Left renal cortex interstitium (tissue), 4 donors: Measurements from ENCODE around the gene NENF. TPM values are rescaled to one million over a fixed set of nuclear protein-coding genes. Genes with fewer than 3 reads are reported as not detected.

ENCODE experiments used
- polyA plus RNA-seq, 4 donors: library from polyadenylated mRNA; unstranded; fragments of 120-200 nt; gene quantifications; one replicate each; pipeline ENCODE4 v1.2.1, GENCODE V29; 2013; ENCODE audit not compliant: insufficient read length in 4 of 4

Gene NENF
- polyA plus RNA-seq, 4 donors, result 29.9 to 57.4 (median 41.5) TPM

Other genes with a start within 250 kb of the NENF start
- gene PPP2R5A, start 147.5 kb upstream of the NENF start, polyA plus RNA-seq, result 10 to 100 TPM; 30.6 to 40.2 (median 33.4) TPM
- gene PACC1, start 18.0 kb upstream of the NENF start, polyA plus RNA-seq, result 10 to 100 TPM; 11.5 to 15.9 (median 13.2) TPM
- 10 to 100 TPM in 3 of 4 donors, 1 to 10 TPM in 1; 7.8 to 46.3 (median 11.6) TPM for gene ATF3, start 175.8 kb downstream of the NENF start, polyA plus RNA-seq